Amniotic epithelial cell (primary cell): ENCODE measurements around the gene FSTL4.

Experiments
- DNase-seq: peaks from one replicate; pipeline ENCODE4 v3.0.0-alpha.2; 2010; ENCODE audit warnings: low read depth

Gene FSTL4

DNA sequence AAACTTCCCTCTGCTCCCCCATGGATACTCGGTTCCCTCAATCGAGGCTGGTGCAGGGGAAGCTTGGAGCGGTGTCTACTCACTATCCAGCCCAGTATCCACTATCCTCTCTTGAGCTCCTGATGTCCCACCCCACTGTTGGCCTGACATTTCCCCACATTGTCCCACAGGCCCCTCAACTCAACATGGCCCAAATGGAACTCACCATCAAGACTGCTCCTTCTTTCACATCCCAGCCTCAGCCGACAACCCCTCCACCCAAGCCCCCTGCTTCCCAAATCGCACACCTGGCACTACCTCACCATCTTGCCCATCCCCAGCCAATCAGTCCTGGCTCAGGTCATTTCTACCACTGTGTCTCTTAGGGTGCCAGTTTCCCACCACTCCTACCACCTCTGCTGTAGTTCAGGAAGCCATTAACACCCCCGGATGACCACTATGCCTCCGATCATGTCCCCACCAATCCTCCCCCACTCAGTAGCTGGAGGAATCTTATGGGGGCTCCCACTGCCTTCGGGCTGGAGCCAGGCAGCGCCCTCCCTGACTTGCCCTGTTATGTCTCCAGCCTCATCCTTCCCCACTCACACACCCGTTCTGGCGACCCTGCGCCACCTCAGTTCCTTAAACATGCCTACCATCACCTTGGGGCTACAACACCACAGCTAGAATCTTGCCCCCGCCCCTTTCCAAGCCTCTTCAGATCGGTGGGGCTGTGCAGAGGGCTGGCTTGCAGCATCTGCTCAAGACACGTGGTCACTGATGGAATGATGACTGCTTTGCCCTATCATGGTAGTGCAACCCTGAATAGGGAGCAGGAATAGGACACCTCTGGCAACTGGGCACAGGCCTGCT is 273.6 kb downstream of the FSTL4 start:
- no peak for DNase-seq

DNA sequence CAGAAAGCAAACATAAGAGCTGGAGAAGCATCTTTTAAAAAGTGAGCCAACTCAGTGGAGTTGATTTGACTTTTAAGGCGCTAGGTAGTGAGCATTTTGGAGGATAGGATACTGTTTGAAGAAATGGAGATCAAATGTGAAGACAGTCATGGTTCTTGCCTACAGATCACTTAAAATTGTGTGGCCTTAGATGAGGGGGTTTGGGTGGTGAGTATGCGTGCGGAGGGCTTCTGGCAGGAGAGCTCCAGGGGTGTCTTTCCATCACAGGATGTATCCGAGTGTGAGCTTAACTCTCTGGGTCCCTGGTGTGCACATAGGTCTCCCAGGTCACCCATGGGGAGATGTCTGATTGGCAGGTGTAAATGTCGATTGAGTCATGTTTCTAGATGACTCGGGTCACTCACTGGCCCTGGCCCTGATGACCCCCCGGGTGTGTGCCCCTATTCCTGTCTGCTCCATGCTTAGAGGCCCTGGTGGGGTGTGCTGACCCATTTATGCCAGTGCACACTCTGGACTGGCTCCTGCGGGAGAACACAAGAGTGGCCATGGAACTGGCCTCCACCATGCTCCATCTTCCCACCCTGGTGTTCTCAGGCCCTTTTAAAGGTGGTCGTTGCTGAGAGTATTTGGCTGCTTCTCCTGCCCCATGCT is 274.4 kb downstream of the FSTL4 start:
- no peak for DNase-seq

DNA sequence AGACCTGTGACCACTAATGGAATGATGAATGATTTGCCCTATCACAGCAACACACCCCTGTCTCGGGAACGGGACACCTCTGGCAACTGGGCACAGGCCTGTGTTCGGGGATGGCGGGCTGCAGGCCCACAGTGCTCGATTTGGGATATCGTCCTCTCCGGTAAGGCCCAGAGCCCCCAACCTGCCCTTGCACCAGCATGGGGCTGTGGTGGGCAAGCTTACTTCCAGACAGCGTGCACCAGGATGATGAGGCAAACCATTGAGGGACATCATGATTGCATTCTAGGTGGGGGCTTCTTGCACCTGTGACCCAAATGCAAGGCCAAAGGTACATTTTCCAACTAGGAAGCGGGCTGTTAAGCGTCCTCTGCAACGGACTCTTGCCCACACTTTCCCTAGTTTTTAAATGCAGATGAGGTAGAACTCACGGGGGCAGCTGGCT is 275.4 kb downstream of the FSTL4 start:
- no peak for DNase-seq

DNA sequence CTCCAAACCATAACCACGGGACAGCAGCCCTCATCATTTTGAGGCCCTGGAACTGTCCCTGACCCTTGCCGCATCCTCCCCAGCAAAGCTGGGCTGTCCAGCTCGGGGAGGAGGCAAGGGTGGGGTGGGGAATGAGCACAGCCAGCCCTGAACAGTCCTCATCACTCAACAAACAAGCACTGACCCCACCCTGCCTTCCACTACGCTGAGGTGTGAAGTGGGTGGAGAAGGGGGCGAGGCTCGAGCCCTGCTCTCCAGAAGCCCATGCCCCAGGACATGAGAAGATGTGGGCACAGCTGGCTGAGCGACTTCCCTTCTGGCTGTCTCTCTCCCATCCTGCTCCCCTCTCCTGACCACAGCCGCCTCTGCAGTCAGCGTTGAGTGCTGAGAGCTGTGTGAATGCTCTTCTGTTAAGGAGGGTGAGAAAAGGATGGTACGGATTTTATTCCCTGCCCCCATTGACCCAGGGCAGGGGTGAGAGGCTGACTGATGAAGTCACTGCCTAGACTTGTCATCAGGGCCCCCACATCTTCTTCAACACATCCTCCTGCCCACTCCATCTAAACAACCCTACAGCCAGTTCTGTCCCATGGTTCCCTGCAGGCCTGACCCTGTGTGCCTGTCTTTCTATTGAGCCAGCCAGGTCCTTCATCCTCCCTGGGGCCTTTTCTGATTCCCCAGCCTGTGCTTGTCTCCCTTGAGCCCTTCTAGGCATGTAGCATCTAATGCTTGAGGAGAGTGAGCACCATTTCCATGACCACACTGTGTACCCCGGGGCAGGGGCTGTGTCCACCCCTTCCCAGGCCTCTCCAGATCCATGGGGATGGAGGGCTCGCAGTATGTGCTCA is 276.0 kb downstream of the FSTL4 start:
- no peak for DNase-seq

DNA sequence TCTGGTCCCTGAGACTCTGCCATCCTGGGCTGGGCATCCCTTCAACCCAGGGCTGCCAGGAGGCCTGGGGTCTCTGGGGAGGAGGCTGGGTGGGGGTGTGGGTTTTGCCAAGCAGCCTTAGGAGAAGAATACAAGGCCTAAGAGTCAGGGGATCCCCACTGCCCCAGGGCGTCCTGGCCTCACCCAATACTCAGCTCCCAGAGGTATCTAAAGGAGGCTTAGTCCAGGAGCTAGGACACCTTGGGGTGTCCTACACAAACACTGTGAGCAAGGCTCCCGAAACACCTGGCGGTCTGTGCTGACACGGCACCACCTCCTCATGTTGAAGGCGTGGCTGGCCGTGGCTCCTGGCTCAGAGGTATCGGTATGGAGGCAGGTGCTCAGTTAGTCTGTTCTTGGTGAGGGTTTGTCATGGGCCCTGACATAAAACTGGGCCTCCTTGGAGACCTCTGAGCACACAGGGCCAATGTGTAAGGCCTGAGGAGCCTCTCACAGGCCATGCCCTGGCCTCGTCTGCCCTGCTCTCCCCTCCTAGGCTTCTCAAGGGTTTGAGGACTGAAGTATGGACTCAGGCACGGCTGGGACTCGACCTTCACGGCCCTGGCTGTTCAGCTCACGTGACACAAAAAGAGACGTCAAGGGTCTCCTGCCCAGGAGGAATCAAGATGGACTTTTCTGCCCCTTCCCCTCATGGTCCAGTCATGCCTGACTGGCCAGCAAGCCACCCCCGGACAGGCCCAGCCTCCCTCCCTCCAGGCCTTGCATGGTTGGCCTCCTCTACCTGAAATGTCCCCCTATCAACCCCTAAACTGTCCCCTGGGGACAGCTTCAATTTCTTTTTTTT is 277.3 kb downstream of the FSTL4 start:
- no peak for DNase-seq

DNA sequence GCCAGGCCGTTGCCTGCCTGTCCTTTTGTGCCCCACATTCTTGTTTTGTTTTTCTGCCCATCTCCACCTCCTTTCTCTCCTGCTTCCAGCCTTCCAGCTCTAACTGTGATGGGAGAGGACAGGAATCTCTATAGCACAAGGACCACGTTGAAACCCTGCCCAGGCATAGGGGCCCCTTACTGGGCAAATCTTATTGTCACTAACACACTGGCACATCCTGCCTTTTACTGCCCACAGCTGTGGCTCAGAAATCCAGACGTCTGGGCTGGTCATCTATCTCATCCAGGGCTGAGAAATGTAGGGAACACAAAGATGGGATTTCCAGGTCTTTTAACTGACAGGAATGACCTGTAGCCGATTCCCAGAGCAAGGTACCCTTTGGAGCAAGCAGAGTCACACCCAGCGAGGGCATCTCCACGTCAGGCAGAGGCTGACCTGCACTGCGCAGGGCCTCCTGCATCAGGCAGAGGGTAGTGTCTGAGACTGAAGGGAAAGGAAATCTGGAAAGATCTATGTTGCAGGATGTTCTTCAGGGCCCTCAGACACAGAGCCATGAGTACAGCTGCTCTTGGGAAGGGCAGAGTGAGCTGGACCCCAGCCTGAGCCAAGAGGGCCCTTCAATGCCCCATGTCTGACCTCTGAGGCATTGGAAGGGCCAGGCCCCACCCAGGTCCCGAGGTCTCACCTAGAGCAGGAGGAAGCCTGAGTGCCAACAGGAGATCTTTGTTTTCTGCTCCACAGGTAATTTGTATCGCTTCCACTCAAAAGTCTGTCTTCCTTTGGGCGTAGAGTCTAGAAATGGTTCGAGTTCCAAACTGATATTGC is 278.8 kb downstream of the FSTL4 start:
- no peak for DNase-seq

DNA sequence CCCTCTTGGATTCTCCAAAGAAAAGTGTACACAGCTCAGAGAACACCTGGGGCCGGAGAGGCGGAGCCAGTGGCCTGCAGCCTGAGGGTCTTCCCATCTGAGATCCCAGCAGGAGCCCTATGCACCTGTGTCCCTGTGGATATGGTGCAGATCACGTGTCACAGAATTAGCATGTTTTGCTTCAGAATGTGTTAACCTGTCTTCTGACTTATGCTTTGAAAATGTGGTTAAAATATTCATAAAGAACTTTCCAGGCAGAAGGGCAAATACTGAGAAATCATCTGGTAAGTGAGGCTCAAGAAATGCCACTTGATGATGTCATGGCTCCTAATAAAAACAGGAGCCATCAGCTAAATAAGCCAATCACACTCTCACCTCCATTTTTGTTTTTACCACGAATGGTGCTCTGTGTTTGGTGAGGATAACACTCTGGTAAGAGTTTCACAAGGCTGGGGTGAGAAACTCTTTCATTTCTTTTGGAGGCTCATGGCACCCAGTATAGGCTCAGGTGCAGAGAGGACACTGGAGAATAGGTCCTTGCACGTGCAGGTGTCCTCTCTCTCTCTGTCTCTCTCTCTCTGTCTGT is 279.8 kb downstream of the FSTL4 start:
- DNase-seq = no peak

DNA sequence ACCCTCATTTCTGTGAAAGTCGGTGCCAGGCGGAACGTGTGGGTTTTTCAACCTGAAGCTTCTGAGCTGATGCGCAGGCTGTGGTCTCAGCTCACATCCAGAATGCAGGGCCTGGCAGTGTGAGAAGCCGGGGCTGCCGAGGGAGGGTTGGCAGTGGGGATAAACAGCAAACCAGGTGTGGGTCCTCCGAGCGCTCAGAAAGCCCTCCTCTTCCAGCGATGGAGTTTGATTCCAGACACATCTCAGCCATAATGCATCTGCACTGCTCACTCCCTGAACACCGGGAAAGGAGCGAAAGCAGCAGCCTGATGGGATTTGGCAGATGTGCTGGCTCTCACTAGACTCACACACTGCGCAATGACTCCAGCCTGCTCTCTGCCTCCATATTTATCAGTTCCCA is 280.4 kb downstream of the FSTL4 start:
- no peak for DNase-seq

DNA sequence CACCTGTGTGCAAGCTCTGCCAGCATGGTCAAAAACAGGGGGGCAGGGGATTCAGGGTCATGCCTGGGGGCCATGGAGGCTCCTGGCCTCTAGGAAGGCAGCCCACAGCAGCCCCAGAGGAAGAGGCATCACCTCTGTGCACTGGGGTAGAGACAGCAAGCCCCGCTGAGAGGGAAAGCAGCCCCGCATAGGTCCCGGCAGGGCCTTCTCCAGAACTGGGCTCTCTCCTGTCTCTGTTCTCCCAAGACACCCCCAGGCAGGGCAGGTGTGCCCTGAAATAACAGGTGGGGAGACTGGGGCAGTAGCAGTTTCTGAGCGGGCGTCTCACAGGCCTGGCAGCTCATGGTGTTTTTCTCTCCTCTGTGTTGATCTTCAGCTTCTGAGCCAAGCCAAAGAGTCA is 281.4 kb downstream of the FSTL4 start:
- DNase-seq = no peak

DNA sequence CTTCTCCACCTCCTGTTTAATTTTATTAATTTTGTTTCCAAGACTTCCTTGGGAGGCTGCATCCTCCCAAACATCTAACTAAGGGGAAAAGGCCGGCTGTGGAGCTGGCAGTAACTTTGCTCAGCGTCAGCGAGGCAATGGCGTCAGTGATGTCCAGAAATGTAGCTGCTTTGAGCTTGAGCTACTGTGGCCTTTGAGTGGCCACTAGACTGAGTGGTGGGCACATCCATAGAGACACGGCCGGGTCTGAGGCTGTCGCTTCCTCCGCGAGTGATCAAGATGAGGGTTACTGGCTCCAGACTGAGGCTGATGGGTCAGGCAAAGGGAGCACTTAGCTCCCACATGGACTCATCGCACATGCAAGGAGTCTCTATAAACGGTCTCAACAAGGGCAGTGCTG is 283.5 kb downstream of the FSTL4 start:
- DNase-seq = no peak

DNA sequence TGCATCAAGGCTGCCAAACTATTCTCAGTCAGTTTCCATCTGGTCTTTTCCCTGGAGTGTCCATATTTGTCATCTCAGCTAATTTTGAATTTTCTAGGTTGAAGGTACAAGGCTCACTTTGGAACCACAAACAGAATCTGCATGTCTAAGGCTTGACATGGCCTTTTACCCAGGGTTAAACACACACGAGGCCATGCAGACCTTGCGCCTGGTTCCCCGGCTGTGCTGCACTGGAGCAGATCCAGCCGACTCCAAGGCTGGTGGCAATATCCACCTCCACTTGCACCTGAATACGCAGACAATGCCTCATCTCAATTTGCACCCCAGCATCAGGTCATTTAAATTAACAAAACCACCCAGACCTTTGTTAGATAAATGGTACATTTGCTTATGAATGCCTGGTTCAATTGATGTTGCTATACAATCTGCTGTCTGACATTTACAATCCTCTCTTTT is 284.4 kb downstream of the FSTL4 start:
- DNase-seq = no peak

DNA sequence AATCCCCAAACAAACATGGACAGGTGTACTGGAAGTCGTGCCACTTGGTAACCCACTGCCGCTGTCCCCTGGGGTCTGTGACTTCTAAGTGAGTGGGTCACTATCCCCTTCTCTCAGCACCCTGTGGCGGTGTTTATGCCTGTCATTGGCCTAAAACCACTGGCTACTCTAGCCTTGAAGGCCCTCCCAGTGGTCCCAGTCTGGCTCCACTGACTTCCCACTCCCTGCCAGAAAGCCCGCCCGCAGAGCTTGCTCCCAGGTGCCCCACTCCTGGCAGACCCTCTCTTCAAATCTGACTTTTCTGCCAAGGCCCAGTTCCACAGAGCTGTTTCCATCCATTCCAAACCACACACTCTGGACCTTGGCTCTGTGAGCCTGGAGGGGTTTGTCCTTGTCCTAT is 286.0 kb downstream of the FSTL4 start:
- no peak for DNase-seq

DNA sequence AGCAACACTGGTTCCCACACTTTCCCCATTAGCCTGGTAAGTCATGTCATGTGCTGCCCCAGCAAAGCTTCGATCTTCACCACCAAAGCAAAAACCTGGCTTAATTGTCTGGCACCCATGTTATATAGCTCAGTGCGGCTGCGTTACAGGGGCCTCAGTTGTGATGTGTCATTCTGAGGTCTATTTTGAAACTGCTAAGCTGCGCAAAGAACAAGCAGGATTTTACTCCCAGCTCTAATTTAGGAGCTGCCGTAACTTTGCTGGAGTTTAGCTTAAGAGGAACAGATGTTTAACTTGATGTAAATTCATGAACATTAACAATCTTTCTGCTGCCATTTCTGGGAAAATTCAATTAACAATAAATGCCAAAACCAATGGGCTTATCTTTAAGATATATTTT is 286.5 kb downstream of the FSTL4 start:
- DNase-seq = no peak

DNA sequence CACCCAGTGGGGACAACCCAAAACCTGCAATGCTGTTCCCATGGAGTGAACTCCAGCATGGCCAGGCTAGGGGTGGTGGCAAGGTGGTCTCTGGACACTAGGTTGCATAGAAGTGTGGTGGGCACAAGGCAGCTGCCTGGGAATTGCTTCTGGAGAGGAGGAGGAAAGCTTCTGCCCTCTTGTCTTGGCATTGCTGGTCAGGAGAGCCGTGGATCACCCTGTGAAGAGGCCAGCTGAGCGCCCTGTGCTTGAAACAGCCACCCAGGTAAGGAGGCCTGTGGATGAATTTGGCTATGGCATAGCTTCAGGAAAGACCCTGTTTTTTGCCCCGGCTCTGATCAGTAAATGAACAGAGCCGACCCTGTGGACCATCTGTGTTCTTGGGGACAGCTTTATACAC is 287.4 kb downstream of the FSTL4 start:
- no peak for DNase-seq

DNA sequence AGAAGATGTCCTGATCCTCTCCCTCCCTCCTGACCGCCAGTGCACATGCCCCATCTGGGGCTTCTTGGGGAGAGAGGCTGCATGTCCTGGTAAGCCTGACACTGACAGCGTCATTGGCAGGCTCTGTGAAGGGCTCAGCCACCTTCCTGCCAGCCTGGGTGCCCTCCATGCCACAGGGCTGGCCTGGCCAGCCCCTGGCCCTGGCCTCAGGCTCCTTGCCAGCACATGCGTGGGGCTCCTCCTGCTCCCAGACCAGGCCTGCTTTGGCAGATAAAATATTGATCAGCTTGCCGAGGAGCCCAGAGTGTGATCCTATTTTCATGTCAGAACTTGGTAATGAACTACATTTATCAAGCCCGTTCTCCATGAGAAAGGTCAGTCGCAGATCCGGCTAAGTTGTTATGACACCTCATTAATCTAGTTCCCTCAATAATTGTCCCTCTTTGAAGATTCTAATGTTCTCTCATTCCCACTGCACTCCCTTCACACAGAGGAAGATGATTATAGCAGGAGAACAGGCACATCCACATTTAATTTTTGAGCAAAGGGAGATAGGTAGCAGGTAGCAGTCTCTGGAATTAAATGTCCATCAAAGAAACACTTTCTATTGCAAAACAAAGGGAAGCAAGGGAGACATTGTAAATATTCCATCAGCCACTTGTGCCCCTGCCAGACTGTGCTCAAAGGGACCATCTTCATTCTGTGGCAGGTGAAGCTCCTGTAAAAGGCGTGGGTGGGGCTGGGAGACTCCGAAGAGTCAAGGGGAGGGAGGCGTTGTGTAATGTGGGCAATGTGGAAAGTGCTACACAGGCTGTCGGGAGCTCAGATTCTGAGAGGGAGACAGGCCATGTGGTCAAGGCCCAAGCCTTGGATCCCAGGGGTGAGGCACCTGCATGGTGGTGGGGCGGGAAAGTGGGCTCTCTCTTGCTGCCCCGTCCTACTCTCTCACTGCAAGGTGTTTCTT is 288.6 kb downstream of the FSTL4 start:
- DNase-seq = no peak

DNA sequence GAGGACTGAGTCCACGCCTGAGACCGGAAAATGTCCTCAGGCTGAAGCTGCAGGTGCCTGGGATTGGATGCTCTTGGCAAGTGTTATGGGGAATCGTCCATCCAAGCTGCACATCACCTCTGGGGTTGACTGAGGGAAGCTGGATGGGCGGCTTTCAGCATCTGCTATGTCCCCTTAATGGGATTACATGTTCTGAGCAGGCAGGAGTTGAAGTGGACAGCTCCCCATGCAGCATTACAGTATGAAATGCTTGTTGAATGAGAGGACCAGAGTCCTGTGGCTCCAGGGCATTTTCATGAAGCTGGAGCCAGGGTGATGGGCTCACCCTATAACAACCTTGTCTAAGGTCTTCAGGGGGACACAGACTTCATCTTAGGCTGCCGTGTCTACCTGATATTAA is 289.6 kb downstream of the FSTL4 start:
- DNase-seq = no peak

DNA sequence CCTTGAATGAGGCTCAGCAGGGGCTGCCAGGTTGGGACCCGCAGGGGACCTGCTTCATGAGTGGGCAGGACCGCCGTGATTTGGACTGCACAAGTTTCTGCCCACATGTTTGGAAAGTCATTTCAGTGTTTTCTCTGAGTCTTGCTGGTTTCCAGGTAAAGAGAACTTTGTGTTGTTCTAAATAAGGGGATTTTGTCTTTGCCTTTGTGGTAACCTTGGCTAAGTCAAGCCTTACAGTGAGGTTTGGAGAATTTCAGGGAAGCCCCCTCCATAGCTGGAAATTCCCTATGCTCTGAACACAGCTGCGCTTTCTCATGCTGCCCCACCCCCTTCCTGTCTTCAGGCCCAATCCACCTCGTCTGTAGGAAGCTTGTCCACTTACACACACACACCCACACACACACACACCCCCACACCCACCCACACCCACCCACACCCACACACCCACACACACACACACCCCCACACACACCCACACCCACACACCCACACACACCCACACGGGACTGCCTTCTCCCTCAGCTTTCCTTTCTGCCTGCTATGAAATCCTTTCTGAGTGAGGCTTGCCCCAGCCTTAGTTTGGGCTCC is 290.4 kb downstream of the FSTL4 start:
- no peak for DNase-seq

DNA sequence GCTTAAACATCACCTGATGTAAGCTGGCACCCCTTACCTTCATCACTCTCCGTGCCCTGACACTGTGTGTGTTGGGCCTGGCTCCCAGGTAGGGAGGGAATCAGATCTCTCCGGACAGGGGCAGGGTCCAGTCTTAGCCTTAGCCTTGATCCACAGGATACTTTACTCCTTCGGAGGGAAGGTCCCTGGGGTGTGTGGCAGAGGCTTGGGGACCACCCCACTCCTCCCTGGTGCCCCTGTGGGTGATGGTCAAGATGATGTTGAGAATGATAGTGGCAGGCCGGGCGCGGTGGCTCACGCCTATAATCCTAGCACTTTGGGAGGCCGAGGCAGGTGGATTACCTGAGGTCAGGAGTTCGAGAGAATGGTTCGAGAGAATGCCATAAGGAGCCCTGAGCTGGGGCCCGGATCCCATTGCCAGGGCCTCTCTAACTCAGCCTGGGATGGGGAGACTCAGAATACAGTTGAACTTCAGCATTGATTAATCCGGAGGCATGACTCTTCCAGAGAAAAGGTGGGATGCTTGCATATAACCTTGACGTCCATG is 291.0 kb downstream of the FSTL4 start:
- DNase-seq = no peak
